ENCODE results near the gene ASIC3.

Gene ASIC3

DNA sequence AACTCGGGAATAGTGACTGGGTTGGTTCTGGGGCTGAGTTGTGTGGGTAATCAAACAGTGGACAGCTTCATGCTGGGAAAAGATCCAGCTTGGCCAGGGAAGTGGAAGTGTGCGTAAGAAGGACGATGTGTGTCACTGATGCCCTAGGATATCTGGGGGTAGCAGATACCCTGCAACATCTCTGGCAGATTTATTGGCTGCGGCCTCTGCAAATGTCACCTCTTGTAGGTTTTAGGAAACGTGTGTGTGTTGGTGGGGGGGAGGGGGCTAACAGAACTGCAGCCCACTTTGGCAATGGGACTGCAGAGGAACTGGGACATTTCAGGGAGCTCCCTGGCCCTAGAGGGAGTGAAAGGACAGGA, 37.0 kb downstream of the ASIC3 start:
- H3K4me1 Mint-ChIP-seq = peaks cover 42% of the 10 kb centered on the region
- no peaks in the 10 kb centered on the region for H3K9me3 Mint-ChIP-seq
- H3K36me3 Mint-ChIP-seq (ENCODE audit: low read depth) = no peaks in the 10 kb centered on the region
- H3K27ac Mint-ChIP-seq = peak overlapping the region; percentile 28
- no peak for DNase-seq
- no peak for ATAC-seq
- H3K27me3 Mint-ChIP-seq = peaks cover 18% of the 10 kb centered on the region
- peak overlapping the region; percentile 78 for H3K4me3 Mint-ChIP-seq

DNA sequence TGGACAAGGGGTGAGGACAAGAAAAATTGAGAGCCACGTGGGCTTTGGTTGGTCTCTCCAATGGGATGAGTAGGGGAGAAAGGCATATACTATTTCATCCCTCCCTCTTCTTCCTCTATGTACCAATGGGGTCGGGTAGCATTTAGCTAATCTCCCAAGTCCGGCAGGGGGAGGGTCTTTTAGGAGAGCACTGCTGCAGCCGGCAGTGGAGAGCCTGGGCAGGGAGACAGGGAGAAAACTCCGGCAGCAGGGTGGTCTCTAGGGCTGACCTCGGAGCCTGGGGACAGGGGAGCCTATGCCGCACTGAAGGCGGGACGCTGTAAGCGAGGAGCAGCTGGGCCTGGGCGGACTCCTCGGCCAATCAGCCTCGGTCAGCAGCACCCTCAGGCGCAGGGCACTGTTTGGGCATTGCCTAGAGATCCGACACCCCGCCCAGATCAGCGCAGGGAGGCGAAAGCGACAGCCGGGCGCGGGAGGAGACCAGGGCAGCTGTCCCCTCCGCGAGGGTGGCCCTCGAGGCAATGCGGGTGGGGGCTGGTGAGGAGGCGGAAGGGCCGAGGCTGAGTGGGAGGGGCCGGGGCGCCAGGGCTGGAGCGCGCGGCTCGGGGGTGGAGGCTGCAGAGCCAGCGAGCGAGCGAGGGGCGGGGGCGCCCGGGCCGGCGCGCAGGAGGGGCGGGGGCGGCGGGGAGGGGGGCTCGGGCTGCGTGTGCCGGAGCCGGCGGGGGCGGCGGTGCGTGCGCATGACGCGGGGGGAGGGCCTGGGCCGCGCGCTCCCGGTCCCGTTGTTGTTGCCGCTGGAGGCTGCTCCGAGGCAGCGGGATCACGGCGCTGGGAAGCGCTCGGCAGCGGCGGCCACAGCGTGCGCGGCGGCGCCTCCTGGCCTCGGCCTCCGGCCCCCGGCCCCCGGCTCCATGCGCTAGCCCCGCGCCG, 37.6 kb downstream of the ASIC3 start, which contains the start of gene AGAP3:
Gene AGAP3, plus strand, starts transcription at position 785 of the 930 bp plus-strand sequence. CDS start 267 bp downstream, outside the sequence.
- peaks cover 40% of the 10 kb centered on the region for H3K4me1 Mint-ChIP-seq
- ATAC-seq (peak; percentile 6), DNase-seq (peak; percentile 55)
- peak within 1 kb of the TSS; percentile 82 for H3K4me3 Mint-ChIP-seq
- H3K27me3 Mint-ChIP-seq = peaks cover 18% of the 10 kb centered on the region
- H3K36me3 Mint-ChIP-seq (ENCODE audit: low read depth) = no peaks in the 10 kb centered on the region
- peak within 1 kb of the TSS; percentile 62 for H3K27ac Mint-ChIP-seq
- H3K9me3 Mint-ChIP-seq = no peaks in the 10 kb centered on the region

GRCh38 chr7:151086802-151087244, 38.5 kb downstream of the ASIC3 start:
- H3K27me3 Mint-ChIP-seq = peaks cover 21% of the 10 kb centered on the region
- peaks cover 40% of the 10 kb centered on the region for H3K4me1 Mint-ChIP-seq
- H3K4me3 Mint-ChIP-seq = peak overlapping the region; percentile 82
- DNase-seq = peak; percentile 35
- no peaks in the 10 kb centered on the region for H3K9me3 Mint-ChIP-seq
- no peak for ATAC-seq
- H3K36me3 Mint-ChIP-seq (ENCODE audit: low read depth) = no peaks in the 10 kb centered on the region
- peak overlapping the region; percentile 56 for H3K27ac Mint-ChIP-seq

- no peaks in the 10 kb centered on the region for H3K36me3 Mint-ChIP-seq (ENCODE audit: low read depth)
These were observed 39.1 kb downstream of the ASIC3 start for GRCh38 chr7:151087245-151088018.

DNA sequence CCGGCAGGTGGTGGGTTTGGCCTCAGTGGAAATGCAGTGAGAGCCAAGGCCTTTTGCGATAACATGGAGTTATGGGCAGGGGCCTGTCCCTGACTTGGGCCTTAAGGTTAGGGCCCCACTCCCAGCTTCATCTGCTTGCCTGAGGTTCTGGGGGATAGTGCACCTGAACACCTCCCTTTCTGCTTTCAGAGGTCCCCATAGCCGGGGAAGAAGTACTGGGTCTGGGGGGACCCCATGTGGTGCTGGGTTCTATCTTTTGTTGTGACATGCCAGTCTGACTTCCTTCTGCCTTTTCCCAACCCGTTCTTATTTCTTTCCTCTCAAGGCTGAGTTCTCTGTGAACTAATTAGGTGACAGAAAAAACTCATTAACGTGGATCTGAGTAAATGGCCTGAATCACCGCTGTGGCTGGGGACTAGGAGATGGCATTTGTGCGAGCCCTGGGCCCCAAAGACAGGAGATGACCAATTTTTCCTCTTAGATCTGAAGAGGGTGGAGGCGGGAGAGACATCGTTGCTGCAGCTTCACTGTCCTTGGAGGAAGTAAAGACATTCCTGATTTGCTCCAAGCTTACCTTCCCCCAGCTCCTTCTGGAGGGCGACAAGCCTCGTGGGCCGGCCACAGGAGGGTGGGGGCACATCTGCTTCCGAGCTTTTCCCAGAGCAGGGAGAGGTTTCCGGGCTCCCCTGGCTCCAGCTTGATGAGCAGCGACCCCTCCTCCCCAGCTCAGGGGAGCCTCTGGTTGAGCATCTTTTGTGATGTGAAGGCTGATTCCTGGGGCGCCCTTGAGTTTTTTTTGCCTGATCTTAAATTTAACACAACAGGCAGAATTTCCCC, 39.9 kb downstream of the ASIC3 start:
- H3K27ac Mint-ChIP-seq = peak overlapping the region; percentile 57
- H3K4me1 Mint-ChIP-seq = peaks cover 34% of the 10 kb centered on the region
- no peak for DNase-seq
- peaks cover 21% of the 10 kb centered on the region for H3K27me3 Mint-ChIP-seq
- no peak for ATAC-seq
- H3K9me3 Mint-ChIP-seq = no peaks in the 10 kb centered on the region
- H3K36me3 Mint-ChIP-seq (ENCODE audit: low read depth) = no peaks in the 10 kb centered on the region
- peak overlapping the region; percentile 82 for H3K4me3 Mint-ChIP-seq

More at GRCh38 chr7:151087245-151088018, 39.1 kb downstream of the ASIC3 start:
- Mint-ChIP-seq H3K4me1 (peaks cover 37% of the 10 kb centered on the region), H3K9me3 (no peaks in the 10 kb centered on the region), H3K27ac (peak overlapping the region; percentile 56), H3K27me3 (peaks cover 21% of the 10 kb centered on the region), H3K4me3 (peak overlapping the region; percentile 82)
- DNase-seq (peak; percentile 47), ATAC-seq (peak; percentile 17)

GRCh38 chr7:151088856-151089699, 40.7 kb downstream of the ASIC3 start:
- Mint-ChIP-seq H3K27me3 (peaks cover 21% of the 10 kb centered on the region), H3K4me3 (peak overlapping the region; percentile 58), H3K27ac (no peak overlapping the region), H3K9me3 (no peaks in the 10 kb centered on the region), H3K36me3 (ENCODE audit: low read depth) (no peaks in the 10 kb centered on the region), H3K4me1 (peaks cover 31% of the 10 kb centered on the region)
- peak; percentile 27 for DNase-seq
- peak; percentile 5 for ATAC-seq

DNA sequence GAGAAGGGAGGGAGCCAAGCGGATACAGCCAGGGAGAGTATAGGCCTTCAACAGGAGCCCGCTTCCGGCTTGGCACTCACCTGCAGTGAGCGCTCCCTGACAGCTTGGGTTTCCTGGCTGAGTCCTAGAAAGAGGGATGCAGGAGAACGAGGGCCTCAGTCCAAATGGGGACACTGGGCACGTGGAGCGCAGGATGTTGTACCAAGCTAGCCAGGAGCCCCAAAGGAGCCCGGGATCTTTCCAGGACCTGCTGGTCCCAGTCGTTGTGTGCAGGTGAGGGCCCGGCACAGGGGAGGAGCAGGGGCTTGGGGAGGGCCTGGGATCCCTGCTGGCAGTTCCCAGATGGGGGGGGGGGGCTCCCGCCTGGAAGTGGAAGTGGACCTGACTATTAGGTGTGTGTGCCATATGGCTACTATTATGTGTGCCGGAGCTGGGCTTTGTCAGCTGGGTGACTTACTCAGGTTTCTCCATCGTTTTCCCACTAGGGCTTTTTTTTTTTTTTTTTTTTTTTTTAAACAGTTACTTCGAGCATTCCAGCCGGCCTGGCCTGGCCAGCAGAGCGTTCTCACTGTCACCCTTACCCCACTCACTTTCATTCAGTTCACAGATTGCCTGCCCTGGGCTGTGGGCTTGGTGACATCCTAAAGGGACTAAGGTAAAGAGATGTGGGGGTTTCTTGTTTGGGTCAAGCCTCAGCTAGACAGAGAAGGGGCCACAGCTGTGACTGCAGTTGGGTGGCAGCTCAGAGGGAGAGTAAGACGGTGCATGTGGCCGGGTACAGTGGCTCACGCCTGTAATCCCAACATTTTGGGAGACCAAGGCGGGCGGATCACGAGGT, 41.8 kb downstream of the ASIC3 start:
- H3K27me3 Mint-ChIP-seq = peaks cover 16% of the 10 kb centered on the region
- H3K36me3 Mint-ChIP-seq (ENCODE audit: low read depth) = no peaks in the 10 kb centered on the region
- no peak for DNase-seq
- H3K4me3 Mint-ChIP-seq = no peak overlapping the region
- H3K27ac Mint-ChIP-seq = no peak overlapping the region
- H3K9me3 Mint-ChIP-seq = no peaks in the 10 kb centered on the region
- peaks cover 27% of the 10 kb centered on the region for H3K4me1 Mint-ChIP-seq
- ATAC-seq = no peak

- peaks cover 18% of the 10 kb centered on the region for H3K4me1 Mint-ChIP-seq
- H3K9me3 Mint-ChIP-seq = no peaks in the 10 kb centered on the region
- no peak overlapping the region for H3K4me3 Mint-ChIP-seq
- no peak for ATAC-seq
- peaks cover 10% of the 10 kb centered on the region for H3K27me3 Mint-ChIP-seq
- no peak overlapping the region for H3K27ac Mint-ChIP-seq
- peaks cover 1% of the 10 kb centered on the region for H3K36me3 Mint-ChIP-seq (ENCODE audit: low read depth)
- DNase-seq = no peak
These were observed 42.7 kb downstream of the ASIC3 start for GRCh38 chr7:151091003-151091402.

GRCh38 chr7:151091431-151091830, 43.1 kb downstream of the ASIC3 start:
- Mint-ChIP-seq H3K27ac (no peak overlapping the region), H3K4me3 (no peak overlapping the region)
- no peak for DNase-seq

GRCh38 chr7:151091988-151092387, 43.7 kb downstream of the ASIC3 start:
- H3K9me3 Mint-ChIP-seq = no peaks in the 10 kb centered on the region
- peaks cover 10% of the 10 kb centered on the region for H3K27me3 Mint-ChIP-seq
- no peak overlapping the region for H3K4me3 Mint-ChIP-seq
- peaks cover 2% of the 10 kb centered on the region for H3K36me3 Mint-ChIP-seq (ENCODE audit: low read depth)
- H3K27ac Mint-ChIP-seq = no peak overlapping the region
- peaks cover 18% of the 10 kb centered on the region for H3K4me1 Mint-ChIP-seq
- DNase-seq (no peak), ATAC-seq (no peak)

More at GRCh38 chr7:151091431-151091830, 43.1 kb downstream of the ASIC3 start:
- Mint-ChIP-seq H3K4me1 (peaks cover 18% of the 10 kb centered on the region), H3K36me3 (ENCODE audit: low read depth) (peaks cover 2% of the 10 kb centered on the region), H3K27me3 (peaks cover 10% of the 10 kb centered on the region), H3K9me3 (no peaks in the 10 kb centered on the region)
- ATAC-seq = no peak

- H3K9me3 Mint-ChIP-seq = no peaks in the 10 kb centered on the region
- peaks cover 10% of the 10 kb centered on the region for H3K4me1 Mint-ChIP-seq
- peaks cover 7% of the 10 kb centered on the region for H3K27me3 Mint-ChIP-seq
- H3K36me3 Mint-ChIP-seq (ENCODE audit: low read depth) = peaks cover 2% of the 10 kb centered on the region
- ATAC-seq (no peak), DNase-seq (no peak)
- no peak overlapping the region for H3K4me3 Mint-ChIP-seq
- H3K27ac Mint-ChIP-seq = no peak overlapping the region
These were observed 45.4 kb downstream of the ASIC3 start for GRCh38 chr7:151093748-151094147.

DNA sequence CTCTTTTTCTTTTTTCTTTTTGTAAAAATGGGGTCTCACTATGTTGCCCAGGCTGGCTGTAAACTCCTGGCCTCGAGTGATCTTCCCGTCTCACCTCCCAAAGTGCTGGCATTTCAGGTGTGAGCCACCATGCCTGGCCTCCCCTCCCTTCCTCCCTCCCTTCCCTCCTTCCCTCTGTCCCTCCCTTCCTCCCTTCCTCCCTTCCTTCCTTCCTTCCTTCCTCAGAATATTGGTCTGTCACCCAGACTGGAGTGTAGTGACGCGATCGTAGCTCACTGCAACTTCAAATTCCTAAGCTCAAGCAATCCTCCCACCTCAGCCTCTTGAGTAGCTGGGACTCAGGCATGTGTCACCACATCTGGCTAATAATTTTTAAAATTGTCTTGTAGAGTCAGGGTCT, 46.3 kb downstream of the ASIC3 start:
- ATAC-seq (no peak), DNase-seq (no peak)
- H3K27me3 Mint-ChIP-seq = peaks cover 3% of the 10 kb centered on the region
- H3K36me3 Mint-ChIP-seq (ENCODE audit: low read depth) = peaks cover 2% of the 10 kb centered on the region
- H3K27ac Mint-ChIP-seq = no peak overlapping the region
- no peaks in the 10 kb centered on the region for H3K9me3 Mint-ChIP-seq
- peaks cover 3% of the 10 kb centered on the region for H3K4me1 Mint-ChIP-seq
- no peak overlapping the region for H3K4me3 Mint-ChIP-seq

Measured in activated naive CD8-positive, alpha-beta T cell treated with anti-CD3 and anti-CD28 coated beads, Interleukin-2, amount 50 U/mL, for 24 hours (primary cell).